ENCODE data around the gene LTB4R.

DNA sequence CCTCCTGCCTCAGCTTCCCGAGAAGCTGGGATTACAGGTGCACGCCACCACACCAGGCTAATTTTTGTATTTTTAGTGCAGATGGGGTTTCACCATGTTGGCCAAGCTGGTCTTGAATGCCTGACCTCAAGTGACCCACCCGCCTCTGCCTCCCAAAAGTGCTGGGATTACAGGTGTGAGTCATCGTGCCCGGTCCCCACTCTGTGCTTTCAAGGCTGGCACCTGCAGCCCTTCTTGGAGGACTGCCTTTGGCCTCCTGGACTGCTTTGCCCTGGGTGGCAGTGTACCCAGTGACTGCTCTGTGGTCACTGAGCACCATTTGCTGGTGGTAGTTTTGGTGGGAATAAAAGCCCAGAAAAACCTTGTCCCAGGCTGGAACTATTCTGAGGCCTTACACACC is 24.3 kb upstream of the LTB4R start:
- TF ChIP-seq, protein P1, sequence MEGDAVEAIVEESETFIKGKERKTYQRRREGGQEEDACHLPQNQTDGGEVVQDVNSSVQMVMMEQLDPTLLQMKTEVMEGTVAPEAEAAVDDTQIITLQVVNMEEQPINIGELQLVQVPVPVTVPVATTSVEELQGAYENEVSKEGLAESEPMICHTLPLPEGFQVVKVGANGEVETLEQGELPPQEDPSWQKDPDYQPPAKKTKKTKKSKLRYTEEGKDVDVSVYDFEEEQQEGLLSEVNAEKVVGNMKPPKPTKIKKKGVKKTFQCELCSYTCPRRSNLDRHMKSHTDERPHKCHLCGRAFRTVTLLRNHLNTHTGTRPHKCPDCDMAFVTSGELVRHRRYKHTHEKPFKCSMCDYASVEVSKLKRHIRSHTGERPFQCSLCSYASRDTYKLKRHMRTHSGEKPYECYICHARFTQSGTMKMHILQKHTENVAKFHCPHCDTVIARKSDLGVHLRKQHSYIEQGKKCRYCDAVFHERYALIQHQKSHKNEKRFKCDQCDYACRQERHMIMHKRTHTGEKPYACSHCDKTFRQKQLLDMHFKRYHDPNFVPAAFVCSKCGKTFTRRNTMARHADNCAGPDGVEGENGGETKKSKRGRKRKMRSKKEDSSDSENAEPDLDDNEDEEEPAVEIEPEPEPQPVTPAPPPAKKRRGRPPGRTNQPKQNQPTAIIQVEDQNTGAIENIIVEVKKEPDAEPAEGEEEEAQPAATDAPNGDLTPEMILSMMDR (IDR thresholded peaks at IDR 0.05; ENCODE audit: low read depth, low read length, missing input control), result no peak
- TF ChIP-seq JUND (IDR thresholded peaks at IDR 0.05) (no peak), MAX (IDR thresholded peaks at IDR 0.05) (no peak), GABPA (IDR thresholded peaks at IDR 0.05 in 1 of 2, conservative IDR thresholded peaks at IDR 0.05 in 1 of 2) (no peak), RAD21 (IDR thresholded peaks at IDR 0.05) (no peak), RXRA (IDR thresholded peaks at IDR 0.05) (no peak), ATF3 (IDR thresholded peaks at IDR 0.05) (no peak), TAF1 (conservative IDR thresholded peaks at IDR 0.05) (no peak)
- TF ChIP-seq, protein P2, sequence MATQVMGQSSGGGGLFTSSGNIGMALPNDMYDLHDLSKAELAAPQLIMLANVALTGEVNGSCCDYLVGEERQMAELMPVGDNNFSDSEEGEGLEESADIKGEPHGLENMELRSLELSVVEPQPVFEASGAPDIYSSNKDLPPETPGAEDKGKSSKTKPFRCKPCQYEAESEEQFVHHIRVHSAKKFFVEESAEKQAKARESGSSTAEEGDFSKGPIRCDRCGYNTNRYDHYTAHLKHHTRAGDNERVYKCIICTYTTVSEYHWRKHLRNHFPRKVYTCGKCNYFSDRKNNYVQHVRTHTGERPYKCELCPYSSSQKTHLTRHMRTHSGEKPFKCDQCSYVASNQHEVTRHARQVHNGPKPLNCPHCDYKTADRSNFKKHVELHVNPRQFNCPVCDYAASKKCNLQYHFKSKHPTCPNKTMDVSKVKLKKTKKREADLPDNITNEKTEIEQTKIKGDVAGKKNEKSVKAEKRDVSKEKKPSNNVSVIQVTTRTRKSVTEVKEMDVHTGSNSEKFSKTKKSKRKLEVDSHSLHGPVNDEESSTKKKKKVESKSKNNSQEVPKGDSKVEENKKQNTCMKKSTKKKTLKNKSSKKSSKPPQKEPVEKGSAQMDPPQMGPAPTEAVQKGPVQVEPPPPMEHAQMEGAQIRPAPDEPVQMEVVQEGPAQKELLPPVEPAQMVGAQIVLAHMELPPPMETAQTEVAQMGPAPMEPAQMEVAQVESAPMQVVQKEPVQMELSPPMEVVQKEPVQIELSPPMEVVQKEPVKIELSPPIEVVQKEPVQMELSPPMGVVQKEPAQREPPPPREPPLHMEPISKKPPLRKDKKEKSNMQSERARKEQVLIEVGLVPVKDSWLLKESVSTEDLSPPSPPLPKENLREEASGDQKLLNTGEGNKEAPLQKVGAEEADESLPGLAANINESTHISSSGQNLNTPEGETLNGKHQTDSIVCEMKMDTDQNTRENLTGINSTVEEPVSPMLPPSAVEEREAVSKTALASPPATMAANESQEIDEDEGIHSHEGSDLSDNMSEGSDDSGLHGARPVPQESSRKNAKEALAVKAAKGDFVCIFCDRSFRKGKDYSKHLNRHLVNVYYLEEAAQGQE (IDR thresholded peaks at IDR 0.05), result no peak
